ENCODE measurements around the gene RPL27.

RPL27 gene

DNA sequence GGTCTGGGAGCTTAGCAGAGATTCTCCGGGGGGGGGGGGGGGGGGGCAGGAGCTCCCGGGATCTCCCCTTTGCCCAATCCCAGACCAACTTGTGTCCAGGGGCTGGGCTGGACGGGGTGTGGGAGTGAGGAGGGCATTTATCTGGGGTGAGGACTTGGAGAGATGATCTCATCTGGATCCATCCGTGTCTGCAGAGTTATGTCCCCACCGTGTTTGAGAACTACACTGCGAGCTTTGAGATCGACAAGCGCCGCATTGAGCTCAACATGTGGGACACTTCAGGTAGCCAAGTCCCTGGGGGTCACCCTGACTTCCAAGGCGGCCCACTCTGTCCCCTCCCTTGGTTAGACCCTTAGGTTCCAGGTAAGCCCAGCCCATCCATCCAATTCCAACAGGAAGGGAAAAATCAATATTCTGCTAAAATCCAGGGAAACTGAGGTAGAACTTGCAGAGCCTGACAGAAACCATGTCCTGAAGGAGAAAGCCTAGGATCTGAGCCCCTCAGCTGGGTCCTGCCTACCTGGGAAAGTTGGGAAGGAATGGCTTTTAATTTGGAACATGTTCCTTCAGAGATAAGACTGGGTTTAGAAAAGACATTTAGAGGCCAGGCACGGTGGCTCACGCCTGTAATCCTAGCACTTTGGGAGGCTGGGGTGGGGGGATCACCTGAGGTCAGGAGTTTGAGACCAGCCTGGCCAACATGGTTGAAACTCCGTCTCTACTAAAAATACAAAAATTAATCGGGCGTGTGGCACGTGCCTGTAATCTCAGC, 27.7 kb downstream of the RPL27 start:
- no peak for DNase-seq (ENCODE audit: low spot score)
- no peak for TF ChIP-seq CTCF (IDR thresholded peaks at IDR 0.05; ENCODE audit: extremely low read depth, missing control alignments)

DNA sequence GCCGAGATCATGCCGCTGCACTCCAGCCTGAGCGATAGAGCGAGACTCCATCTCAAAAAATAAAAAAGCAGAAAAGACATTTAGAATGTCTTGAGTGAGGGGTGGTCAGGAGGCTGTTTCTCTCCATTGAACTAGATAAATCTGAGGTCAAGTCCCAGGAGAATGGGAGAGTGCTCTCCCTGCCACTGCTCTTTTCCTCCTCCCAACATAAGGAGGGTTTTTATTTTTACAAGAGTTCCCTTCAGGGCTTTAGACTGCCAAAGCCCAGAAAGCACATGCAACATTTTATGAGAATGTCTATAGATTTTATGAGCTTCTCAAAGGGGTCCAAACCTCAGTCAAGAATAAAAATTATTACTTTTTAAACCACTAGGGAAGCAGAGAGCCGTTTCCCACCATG, 28.4 kb downstream of the RPL27 start:
- no peak for TF ChIP-seq CTCF (IDR thresholded peaks at IDR 0.05; ENCODE audit: extremely low read depth, missing control alignments)
- DNase-seq (ENCODE audit: low spot score) = no peak

DNA sequence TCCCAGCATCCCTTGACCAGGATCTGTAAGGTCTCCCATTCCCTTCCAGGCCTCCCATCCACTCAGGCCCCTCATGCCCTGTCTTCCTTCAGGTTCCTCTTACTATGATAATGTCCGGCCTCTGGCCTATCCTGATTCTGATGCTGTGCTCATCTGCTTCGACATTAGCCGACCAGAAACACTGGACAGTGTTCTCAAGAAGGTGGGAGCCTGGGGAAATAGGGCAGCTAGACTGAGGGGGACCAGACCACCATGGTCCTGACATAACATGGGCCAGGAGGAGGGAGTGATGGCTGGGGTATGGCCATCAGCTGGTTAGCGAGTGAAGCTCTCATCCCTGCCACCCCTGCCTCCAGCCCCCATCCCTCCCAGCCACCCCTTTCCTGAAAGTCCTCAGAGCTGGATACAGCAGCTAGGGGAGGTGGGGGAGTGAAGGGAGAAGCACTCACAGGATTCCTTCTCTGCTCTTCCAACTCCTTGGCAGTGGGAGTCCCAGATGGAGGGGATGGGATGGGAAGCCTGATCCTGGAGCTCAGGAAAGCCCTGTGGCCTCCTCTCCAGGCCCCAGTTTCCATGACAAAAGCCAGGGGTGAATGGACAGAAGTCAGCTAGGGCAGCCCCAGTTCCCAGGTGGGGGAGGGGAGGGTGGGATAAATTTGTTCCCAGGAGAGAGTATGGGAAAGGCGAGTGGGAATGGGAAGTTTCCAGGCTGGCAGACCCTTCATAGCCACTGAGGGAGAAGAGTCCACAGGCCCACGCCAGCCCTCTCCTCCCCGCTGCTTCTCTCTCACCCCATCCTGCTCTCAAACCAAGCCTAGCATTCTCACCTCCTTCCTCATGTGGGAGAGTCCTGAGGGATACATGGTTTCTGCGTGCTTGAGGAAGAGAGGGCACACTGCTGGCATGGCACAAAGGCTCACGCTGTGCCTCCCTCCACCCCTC, 29.1 kb downstream of the RPL27 start:
- DNase-seq (ENCODE audit: low spot score) = no peak
- TF ChIP-seq CTCF (IDR thresholded peaks at IDR 0.05; ENCODE audit: extremely low read depth, missing control alignments) = no peak

DNA sequence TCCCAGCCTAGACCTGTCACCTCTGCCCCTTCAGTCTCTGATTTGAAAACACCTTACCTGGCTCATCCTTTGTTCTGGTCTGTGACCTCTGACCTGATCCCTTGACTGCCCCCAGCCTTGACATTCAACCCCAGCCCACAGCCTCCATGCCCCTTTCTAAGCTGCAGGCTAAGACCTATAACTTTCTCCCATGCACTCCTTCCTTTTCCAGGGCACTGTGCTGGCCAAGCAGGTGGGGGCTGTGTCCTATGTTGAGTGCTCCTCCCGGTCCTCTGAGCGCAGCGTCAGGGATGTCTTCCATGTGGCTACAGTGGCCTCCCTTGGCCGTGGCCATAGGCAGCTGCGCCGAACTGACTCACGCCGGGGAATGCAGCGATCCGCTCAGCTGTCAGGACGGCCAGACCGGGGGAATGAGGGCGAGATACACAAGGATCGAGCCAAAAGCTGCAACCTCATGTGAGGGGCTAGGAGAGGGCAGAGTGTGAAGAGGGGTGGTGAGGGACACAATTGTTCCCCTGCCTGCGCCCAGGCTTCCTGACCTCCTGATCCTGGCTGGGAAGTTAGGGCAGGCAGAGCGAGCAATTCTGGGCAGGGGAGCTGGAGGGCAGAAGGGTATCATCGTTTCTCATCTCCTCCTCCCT, 30.1 kb downstream of the RPL27 start:
- no peak for DNase-seq (ENCODE audit: low spot score)
- no peak for TF ChIP-seq CTCF (IDR thresholded peaks at IDR 0.05; ENCODE audit: extremely low read depth, missing control alignments)

GRCh38 chr17:43030137-43030767, 32.0 kb downstream of the RPL27 start:
- no peak for TF ChIP-seq CTCF (IDR thresholded peaks at IDR 0.05; ENCODE audit: extremely low read depth, missing control alignments)
- no peak for DNase-seq (ENCODE audit: low spot score)

GRCh38 chr17:43031666-43032065, 33.4 kb downstream of the RPL27 start:
- TF ChIP-seq CTCF (IDR thresholded peaks at IDR 0.05; ENCODE audit: extremely low read depth, missing control alignments) = no peak
- no peak for DNase-seq (ENCODE audit: low spot score)

All from GM20000 (cell line).